Measurements from ENCODE around the gene EVPL. TPM values are rescaled to one million over a fixed set of nuclear protein-coding genes. Genes with fewer than 3 reads are reported as not detected.

EVPL gene
- total RNA-seq, 1 donor from 2014 or later, result under 0.01 TPM

- Histone ChIP-seq H3K27me3 (ENCODE audit: control insufficient read depth in 3 of 3, insufficient read depth in 3 of 3, low read length in 3 of 3) (no peaks in the 10 kb centered on the region), H3K4me1 (ENCODE audit: control insufficient read depth in 3 of 3, insufficient read depth in 3 of 3, low read length in 3 of 3) (peaks cover 0 to 16% (median 3%) of the 10 kb centered on the region in 3 donors), H3K36me3 (ENCODE audit: control insufficient read depth in 3 of 3, insufficient read depth in 3 of 3, low read length in 3 of 3) (peaks cover 0 to 10% (median 0%) of the 10 kb centered on the region in 3 donors), H3K4me3 (ENCODE audit: low read length in 3 of 3) (no peak within 1 kb of the TSS), H3K9ac (ENCODE audit: low read depth in 1 of 3, low read length in 3 of 3) (peak within 1 kb of the TSS in 1 of 3 donors; percentile 8), H3K9me3 (ENCODE audit: control insufficient read depth in 3 of 3, low read length in 3 of 3) (no peaks in the 10 kb centered on the region), H3K27ac (ENCODE audit: low read depth, low read length) (no peak within 1 kb of the TSS)
These were observed 26.2 kb downstream of the EVPL start, which contains the start of gene CDK3 for GRCh38 chr17:76000755-76001521. Gene CDK3, plus strand, starts transcription at chr17:76000855. Its CDS starts 571 bp downstream, at chr17:76001426.

GRCh38 chr17:76000016-76000754, 26.9 kb downstream of the EVPL start:
- H3K9ac ChIP-seq (ENCODE audit: low read depth in 1 of 3, low read length in 3 of 3), result peak overlapping the region in 1 of 3 donors; percentile 8

GRCh38 chr17:75998327-75998795, 28.7 kb downstream of the EVPL start:
- Histone ChIP-seq H3K9ac (ENCODE audit: low read depth in 1 of 3, low read length in 3 of 3) (no peak overlapping the region), H3K9me3 (ENCODE audit: control insufficient read depth in 3 of 3, low read length in 3 of 3) (no peaks in the 10 kb centered on the region), H3K4me1 (ENCODE audit: control insufficient read depth in 3 of 3, insufficient read depth in 3 of 3, low read length in 3 of 3) (peaks cover 0 to 3% (median 0%) of the 10 kb centered on the region in 3 donors), H3K27me3 (ENCODE audit: control insufficient read depth in 3 of 3, insufficient read depth in 3 of 3, low read length in 3 of 3) (no peaks in the 10 kb centered on the region), H3K4me3 (ENCODE audit: low read length in 3 of 3) (no peak overlapping the region), H3K27ac (ENCODE audit: low read depth, low read length) (no peak overlapping the region), H3K36me3 (ENCODE audit: control insufficient read depth in 3 of 3, insufficient read depth in 3 of 3, low read length in 3 of 3) (peaks cover 0 to 8% (median 0%) of the 10 kb centered on the region in 3 donors)

More at GRCh38 chr17:76000016-76000754, 26.9 kb downstream of the EVPL start:
- no peak overlapping the region for H3K4me3 ChIP-seq (ENCODE audit: low read length in 3 of 3)
- peaks cover 0 to 11% (median 0%) of the 10 kb centered on the region in 3 donors for H3K4me1 ChIP-seq (ENCODE audit: control insufficient read depth in 3 of 3, insufficient read depth in 3 of 3, low read length in 3 of 3)
- H3K9me3 ChIP-seq (ENCODE audit: control insufficient read depth in 3 of 3, low read length in 3 of 3), result no peaks in the 10 kb centered on the region
- H3K36me3 ChIP-seq (ENCODE audit: control insufficient read depth in 3 of 3, insufficient read depth in 3 of 3, low read length in 3 of 3), result peaks cover 0 to 10% (median 0%) of the 10 kb centered on the region in 3 donors
- H3K27me3 ChIP-seq (ENCODE audit: control insufficient read depth in 3 of 3, insufficient read depth in 3 of 3, low read length in 3 of 3), result no peaks in the 10 kb centered on the region
- H3K27ac ChIP-seq (ENCODE audit: low read depth, low read length), result no peak overlapping the region

- H3K9ac ChIP-seq (ENCODE audit: low read depth in 1 of 3, low read length in 3 of 3), result peak overlapping the region in 1 of 3 donors; percentile 16
- H3K27ac ChIP-seq (ENCODE audit: low read depth, low read length), result no peak overlapping the region
- no peak overlapping the region for H3K4me3 ChIP-seq (ENCODE audit: low read length in 3 of 3)
- no peaks in the 10 kb centered on the region for H3K9me3 ChIP-seq (ENCODE audit: control insufficient read depth in 3 of 3, low read length in 3 of 3)
- H3K27me3 ChIP-seq (ENCODE audit: control insufficient read depth in 3 of 3, insufficient read depth in 3 of 3, low read length in 3 of 3), result no peaks in the 10 kb centered on the region
- H3K4me1 ChIP-seq (ENCODE audit: control insufficient read depth in 3 of 3, insufficient read depth in 3 of 3, low read length in 3 of 3), result peaks cover 0 to 3% (median 0%) of the 10 kb centered on the region in 3 donors
- H3K36me3 ChIP-seq (ENCODE audit: control insufficient read depth in 3 of 3, insufficient read depth in 3 of 3, low read length in 3 of 3), result peaks cover 0 to 4% (median 0%) of the 10 kb centered on the region in 3 donors
These were observed 30.2 kb downstream of the EVPL start for GRCh38 chr17:75996665-75997590.

GRCh38 chr17:75995385-75995925, 31.7 kb downstream of the EVPL start:
- no peak overlapping the region for H3K9ac ChIP-seq (ENCODE audit: low read depth in 1 of 3, low read length in 3 of 3)
- H3K9me3 ChIP-seq (ENCODE audit: control insufficient read depth in 3 of 3, low read length in 3 of 3), result no peaks in the 10 kb centered on the region
- H3K4me1 ChIP-seq (ENCODE audit: control insufficient read depth in 3 of 3, insufficient read depth in 3 of 3, low read length in 3 of 3), result peaks cover 0 to 3% (median 0%) of the 10 kb centered on the region in 3 donors
- no peaks in the 10 kb centered on the region for H3K27me3 ChIP-seq (ENCODE audit: control insufficient read depth in 3 of 3, insufficient read depth in 3 of 3, low read length in 3 of 3)
- peaks cover 3 to 5% (median 4%) of the 10 kb centered on the region in 3 donors for H3K36me3 ChIP-seq (ENCODE audit: control insufficient read depth in 3 of 3, insufficient read depth in 3 of 3, low read length in 3 of 3)
- no peak overlapping the region for H3K4me3 ChIP-seq (ENCODE audit: low read length in 3 of 3)
- H3K27ac ChIP-seq (ENCODE audit: low read depth, low read length), result no peak overlapping the region

GRCh38 chr17:75994802-75995370, 32.2 kb downstream of the EVPL start:
- H3K4me1 ChIP-seq (ENCODE audit: control insufficient read depth in 3 of 3, insufficient read depth in 3 of 3, low read length in 3 of 3), result peaks cover 0 to 3% (median 0%) of the 10 kb centered on the region in 3 donors
- no peaks in the 10 kb centered on the region for H3K9me3 ChIP-seq (ENCODE audit: control insufficient read depth in 3 of 3, low read length in 3 of 3)
- no peak overlapping the region for H3K4me3 ChIP-seq (ENCODE audit: low read length in 3 of 3)
- peaks cover 3 to 5% (median 4%) of the 10 kb centered on the region in 3 donors for H3K36me3 ChIP-seq (ENCODE audit: control insufficient read depth in 3 of 3, insufficient read depth in 3 of 3, low read length in 3 of 3)
- no peak overlapping the region for H3K9ac ChIP-seq (ENCODE audit: low read depth in 1 of 3, low read length in 3 of 3)
- H3K27me3 ChIP-seq (ENCODE audit: control insufficient read depth in 3 of 3, insufficient read depth in 3 of 3, low read length in 3 of 3), result no peaks in the 10 kb centered on the region
- no peak overlapping the region for H3K27ac ChIP-seq (ENCODE audit: low read depth, low read length)

- no peaks in the 10 kb centered on the region for H3K4me1 ChIP-seq (ENCODE audit: control insufficient read depth in 3 of 3, insufficient read depth in 3 of 3, low read length in 3 of 3)
- no peak overlapping the region for H3K4me3 ChIP-seq (ENCODE audit: low read length in 3 of 3)
- H3K27me3 ChIP-seq (ENCODE audit: control insufficient read depth in 3 of 3, insufficient read depth in 3 of 3, low read length in 3 of 3), result no peaks in the 10 kb centered on the region
- no peak overlapping the region for H3K9ac ChIP-seq (ENCODE audit: low read depth in 1 of 3, low read length in 3 of 3)
- no peak overlapping the region for H3K27ac ChIP-seq (ENCODE audit: low read depth, low read length)
- no peaks in the 10 kb centered on the region for H3K9me3 ChIP-seq (ENCODE audit: control insufficient read depth in 3 of 3, low read length in 3 of 3)
- peaks cover 4 to 5% (median 5%) of the 10 kb centered on the region in 3 donors for H3K36me3 ChIP-seq (ENCODE audit: control insufficient read depth in 3 of 3, insufficient read depth in 3 of 3, low read length in 3 of 3)
These were observed 35.7 kb downstream of the EVPL start for GRCh38 chr17:75991396-75991795.

GRCh38 chr17:75987041-75987440, 40.1 kb downstream of the EVPL start:
- no peak overlapping the region for H3K4me3 ChIP-seq (ENCODE audit: low read length in 3 of 3)
- H3K4me1 ChIP-seq (ENCODE audit: control insufficient read depth in 3 of 3, insufficient read depth in 3 of 3, low read length in 3 of 3), result no peaks in the 10 kb centered on the region
- peaks cover 4 to 5% (median 5%) of the 10 kb centered on the region in 3 donors for H3K36me3 ChIP-seq (ENCODE audit: control insufficient read depth in 3 of 3, insufficient read depth in 3 of 3, low read length in 3 of 3)
- no peak overlapping the region for H3K27ac ChIP-seq (ENCODE audit: low read depth, low read length)
- no peaks in the 10 kb centered on the region for H3K27me3 ChIP-seq (ENCODE audit: control insufficient read depth in 3 of 3, insufficient read depth in 3 of 3, low read length in 3 of 3)
- no peak overlapping the region for H3K9ac ChIP-seq (ENCODE audit: low read depth in 1 of 3, low read length in 3 of 3)
- H3K9me3 ChIP-seq (ENCODE audit: control insufficient read depth in 3 of 3, low read length in 3 of 3), result no peaks in the 10 kb centered on the region

GRCh38 chr17:75985986-75986385, 41.1 kb downstream of the EVPL start:
- no peak overlapping the region for H3K27ac ChIP-seq (ENCODE audit: low read depth, low read length)
- no peak overlapping the region for H3K4me3 ChIP-seq (ENCODE audit: low read length in 3 of 3)
- H3K36me3 ChIP-seq (ENCODE audit: control insufficient read depth in 3 of 3, insufficient read depth in 3 of 3, low read length in 3 of 3), result peaks cover 0 to 2% (median 0%) of the 10 kb centered on the region in 3 donors
- no peaks in the 10 kb centered on the region for H3K27me3 ChIP-seq (ENCODE audit: control insufficient read depth in 3 of 3, insufficient read depth in 3 of 3, low read length in 3 of 3)
- no peak overlapping the region for H3K9ac ChIP-seq (ENCODE audit: low read depth in 1 of 3, low read length in 3 of 3)
- H3K9me3 ChIP-seq (ENCODE audit: control insufficient read depth in 3 of 3, low read length in 3 of 3), result no peaks in the 10 kb centered on the region
- H3K4me1 ChIP-seq (ENCODE audit: control insufficient read depth in 3 of 3, insufficient read depth in 3 of 3, low read length in 3 of 3), result no peaks in the 10 kb centered on the region
